HPDE6-E6E7 (cell line): ENCODE results near the gene ARHGAP10.
"Not testable (repeated sequence)": the region's sequence is repeated elsewhere in the genome, so short reads cannot be mapped to it uniquely, and the experiment has no call there.

Source experiments
- DNase-seq: peaks from one replicate; pipeline ENCODE4 v3.0.0; 2011; ENCODE audit warnings: missing footprints; ENCODE audit errors: extremely low spot score

Gene ARHGAP10

GRCh38 chr4:147901388-147901787, 169.5 kb downstream of the ARHGAP10 start:
- DNase-seq = no peak

GRCh38 chr4:147901916-147902315, 170.0 kb downstream of the ARHGAP10 start:
- no peak for DNase-seq

- DNase-seq = no peak
Observed at GRCh38 chr4:147909225-147909624, 177.3 kb downstream of the ARHGAP10 start.

GRCh38 chr4:147910315-147910714, 178.4 kb downstream of the ARHGAP10 start:
- no peak for DNase-seq

- DNase-seq = not testable (repeated sequence)
Observed at GRCh38 chr4:147912106-147912505, 180.2 kb downstream of the ARHGAP10 start.

GRCh38 chr4:147913137-147913536, 181.2 kb downstream of the ARHGAP10 start:
- no peak for DNase-seq

- no peak for DNase-seq
Observed at GRCh38 chr4:147916351-147916750, 184.5 kb downstream of the ARHGAP10 start.

GRCh38 chr4:147923381-147923780, 191.5 kb downstream of the ARHGAP10 start:
- no peak for DNase-seq

GRCh38 chr4:147923854-147924253, 192.0 kb downstream of the ARHGAP10 start:
- no peak for DNase-seq

GRCh38 chr4:147924604-147925412, 192.9 kb downstream of the ARHGAP10 start:
- peak; percentile 4 for DNase-seq

- DNase-seq = no peak
Observed at GRCh38 chr4:147927377-147928137, 195.7 kb downstream of the ARHGAP10 start.

GRCh38 chr4:147928400-147928799, 196.5 kb downstream of the ARHGAP10 start:
- no peak for DNase-seq

GRCh38 chr4:147929746-147930145, 197.9 kb downstream of the ARHGAP10 start:
- no peak for DNase-seq

- no peak for DNase-seq
Observed at GRCh38 chr4:147933316-147933715, 201.4 kb downstream of the ARHGAP10 start.

- no peak for DNase-seq
Observed at GRCh38 chr4:147933779-147934178, 201.9 kb downstream of the ARHGAP10 start.

- DNase-seq = no peak
Observed at GRCh38 chr4:147938496-147938895, 206.6 kb downstream of the ARHGAP10 start.

- DNase-seq = no peak
Observed at GRCh38 chr4:147940171-147940570, 208.3 kb downstream of the ARHGAP10 start.

- DNase-seq = no peak
Observed at GRCh38 chr4:147941373-147941772, 209.5 kb downstream of the ARHGAP10 start.

- no peak for DNase-seq
Observed at GRCh38 chr4:147942729-147943128, 210.8 kb downstream of the ARHGAP10 start.

GRCh38 chr4:147943159-147943638, 211.3 kb downstream of the ARHGAP10 start:
- no peak for DNase-seq

GRCh38 chr4:147944249-147944648, 212.4 kb downstream of the ARHGAP10 start:
- no peak for DNase-seq

GRCh38 chr4:147944670-147945260, 212.9 kb downstream of the ARHGAP10 start:
- no peak for DNase-seq
